ENCODE results near the gene STK11. TPM values are rescaled to one million over a fixed set of nuclear protein-coding genes. Genes with fewer than 3 reads are reported as not detected.
A peak's percentile ranks its signal among the peaks of the same experiment; 100 is the strongest.

STK11 gene
- total and polyA plus RNA-seq, 2 experiments from 2014 or later: 19.4 to 96.5 TPM

DNA sequence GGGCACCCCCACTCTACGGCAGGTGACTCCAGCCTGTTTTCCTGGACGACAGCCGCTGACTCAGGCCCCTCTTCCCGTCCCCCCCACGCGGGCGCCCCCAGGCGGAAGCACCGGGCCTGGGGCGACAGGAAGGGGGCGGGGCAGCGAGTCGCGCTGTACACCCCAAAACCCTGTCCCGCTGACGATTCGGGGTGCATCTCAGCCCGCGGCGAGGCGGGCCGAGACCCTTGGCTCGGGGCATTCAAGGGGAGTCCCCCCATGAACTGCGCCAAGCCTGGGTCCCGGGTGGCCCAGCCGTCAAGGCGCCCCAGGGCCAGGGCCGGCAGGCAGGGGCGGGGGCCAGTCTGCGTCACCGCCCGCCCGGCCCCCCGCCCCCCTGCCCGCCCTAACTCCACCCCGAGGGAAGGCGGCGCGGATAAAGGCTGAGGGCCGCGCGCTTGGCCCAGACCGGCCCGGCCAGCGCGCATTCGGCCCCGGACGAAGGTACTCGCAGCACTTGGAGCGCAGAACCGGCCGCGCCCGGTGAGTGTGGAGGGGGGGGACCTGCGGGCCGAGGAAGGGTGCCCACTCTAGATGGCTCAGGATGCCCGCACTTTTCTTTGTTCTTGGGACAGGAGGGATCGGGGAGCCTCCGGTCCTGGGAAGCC is 42.7 kb downstream of the STK11 start, which contains the start of gene MIDN (continued):
- TF ChIP-seq, protein P1, sequence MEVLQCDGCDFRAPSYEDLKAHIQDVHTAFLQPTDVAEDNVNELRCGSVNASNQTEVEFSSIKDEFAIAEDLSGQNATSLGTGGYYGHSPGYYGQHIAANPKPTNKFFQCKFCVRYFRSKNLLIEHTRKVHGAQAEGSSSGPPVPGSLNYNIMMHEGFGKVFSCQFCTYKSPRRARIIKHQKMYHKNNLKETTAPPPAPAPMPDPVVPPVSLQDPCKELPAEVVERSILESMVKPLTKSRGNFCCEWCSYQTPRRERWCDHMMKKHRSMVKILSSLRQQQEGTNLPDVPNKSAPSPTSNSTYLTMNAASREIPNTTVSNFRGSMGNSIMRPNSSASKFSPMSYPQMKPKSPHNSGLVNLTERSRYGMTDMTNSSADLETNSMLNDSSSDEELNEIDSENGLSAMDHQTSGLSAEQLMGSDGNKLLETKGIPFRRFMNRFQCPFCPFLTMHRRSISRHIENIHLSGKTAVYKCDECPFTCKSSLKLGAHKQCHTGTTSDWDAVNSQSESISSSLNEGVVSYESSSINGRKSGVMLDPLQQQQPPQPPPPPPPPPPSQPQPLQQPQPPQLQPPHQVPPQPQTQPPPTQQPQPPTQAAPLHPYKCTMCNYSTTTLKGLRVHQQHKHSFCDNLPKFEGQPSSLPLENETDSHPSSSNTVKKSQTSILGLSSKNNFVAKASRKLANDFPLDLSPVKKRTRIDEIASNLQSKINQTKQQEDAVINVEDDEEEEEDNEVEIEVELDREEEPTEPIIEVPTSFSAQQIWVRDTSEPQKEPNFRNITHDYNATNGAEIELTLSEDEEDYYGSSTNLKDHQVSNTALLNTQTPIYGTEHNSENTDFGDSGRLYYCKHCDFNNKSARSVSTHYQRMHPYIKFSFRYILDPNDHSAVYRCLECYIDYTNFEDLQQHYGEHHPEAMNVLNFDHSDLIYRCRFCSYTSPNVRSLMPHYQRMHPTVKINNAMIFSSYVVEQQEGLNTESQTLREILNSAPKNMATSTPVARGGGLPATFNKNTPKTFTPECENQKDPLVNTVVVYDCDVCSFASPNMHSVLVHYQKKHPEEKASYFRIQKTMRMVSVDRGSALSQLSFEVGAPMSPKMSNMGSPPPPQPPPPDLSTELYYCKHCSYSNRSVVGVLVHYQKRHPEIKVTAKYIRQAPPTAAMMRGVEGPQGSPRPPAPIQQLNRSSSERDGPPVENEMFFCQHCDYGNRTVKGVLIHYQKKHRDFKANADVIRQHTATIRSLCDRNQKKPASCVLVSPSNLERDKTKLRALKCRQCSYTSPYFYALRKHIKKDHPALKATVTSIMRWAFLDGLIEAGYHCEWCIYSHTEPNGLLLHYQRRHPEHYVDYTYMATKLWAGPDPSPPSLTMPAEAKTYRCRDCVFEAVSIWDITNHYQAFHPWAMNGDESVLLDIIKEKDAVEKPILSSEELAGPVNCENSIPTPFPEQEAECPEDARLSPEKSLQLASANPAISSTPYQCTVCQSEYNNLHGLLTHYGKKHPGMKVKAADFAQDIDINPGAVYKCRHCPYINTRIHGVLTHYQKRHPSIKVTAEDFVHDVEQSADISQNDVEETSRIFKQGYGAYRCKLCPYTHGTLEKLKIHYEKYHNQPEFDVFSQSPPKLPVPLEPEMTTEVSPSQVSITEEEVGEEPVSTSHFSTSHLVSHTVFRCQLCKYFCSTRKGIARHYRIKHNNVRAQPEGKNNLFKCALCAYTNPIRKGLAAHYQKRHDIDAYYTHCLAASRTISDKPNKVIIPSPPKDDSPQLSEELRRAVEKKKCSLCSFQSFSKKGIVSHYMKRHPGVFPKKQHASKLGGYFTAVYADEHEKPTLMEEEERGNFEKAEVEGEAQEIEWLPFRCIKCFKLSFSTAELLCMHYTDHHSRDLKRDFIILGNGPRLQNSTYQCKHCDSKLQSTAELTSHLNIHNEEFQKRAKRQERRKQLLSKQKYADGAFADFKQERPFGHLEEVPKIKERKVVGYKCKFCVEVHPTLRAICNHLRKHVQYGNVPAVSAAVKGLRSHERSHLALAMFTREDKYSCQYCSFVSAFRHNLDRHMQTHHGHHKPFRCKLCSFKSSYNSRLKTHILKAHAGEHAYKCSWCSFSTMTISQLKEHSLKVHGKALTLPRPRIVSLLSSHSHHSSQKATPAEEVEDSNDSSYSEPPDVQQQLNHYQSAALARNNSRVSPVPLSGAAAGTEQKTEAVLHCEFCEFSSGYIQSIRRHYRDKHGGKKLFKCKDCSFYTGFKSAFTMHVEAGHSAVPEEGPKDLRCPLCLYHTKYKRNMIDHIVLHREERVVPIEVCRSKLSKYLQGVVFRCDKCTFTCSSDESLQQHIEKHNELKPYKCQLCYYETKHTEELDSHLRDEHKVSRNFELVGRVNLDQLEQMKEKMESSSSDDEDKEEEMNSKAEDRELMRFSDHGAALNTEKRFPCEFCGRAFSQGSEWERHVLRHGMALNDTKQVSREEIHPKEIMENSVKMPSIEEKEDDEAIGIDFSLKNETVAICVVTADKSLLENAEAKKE (CRISPR knock-in tag; IDR thresholded peaks at IDR 0.05): no peak

DNA sequence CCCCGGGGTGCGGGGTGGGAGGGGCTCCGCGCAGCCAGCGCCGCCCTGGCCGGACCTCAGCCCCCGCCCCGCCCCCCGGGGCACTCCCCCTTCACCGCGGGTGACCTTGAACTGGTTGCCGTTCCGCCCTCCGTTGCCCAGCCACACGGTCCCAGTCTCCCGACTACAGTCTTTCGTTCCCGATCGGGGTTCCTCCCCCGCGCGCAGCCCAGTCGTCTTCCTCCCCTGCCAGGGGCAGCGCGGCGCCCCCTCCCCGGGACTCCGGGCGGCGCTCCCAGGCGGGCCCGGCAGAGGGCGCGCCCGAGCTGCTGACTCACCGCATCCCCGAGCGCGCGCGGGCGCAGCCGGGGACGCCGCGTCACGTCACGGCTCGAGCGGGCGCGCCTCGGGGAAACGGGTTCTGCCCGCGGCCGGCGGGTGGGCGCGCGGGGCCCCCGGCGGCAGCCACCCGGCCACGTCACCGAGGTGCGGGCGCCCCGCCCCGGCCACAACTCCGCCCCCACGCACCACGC is 43.3 kb downstream of the STK11 start:
- H3K27ac ChIP-seq (ENCODE audit: low read depth): peak overlapping the region; percentile 94
- DNase-seq (ENCODE audit: low spot score) (peak; percentile 90), ATAC-seq (peak; percentile 5)
- peaks cover 10% of the 10 kb centered on the region for H3F3A ChIP-seq (replicated peaks; ENCODE audit: low read depth)
- TF ChIP-seq, protein P2, sequence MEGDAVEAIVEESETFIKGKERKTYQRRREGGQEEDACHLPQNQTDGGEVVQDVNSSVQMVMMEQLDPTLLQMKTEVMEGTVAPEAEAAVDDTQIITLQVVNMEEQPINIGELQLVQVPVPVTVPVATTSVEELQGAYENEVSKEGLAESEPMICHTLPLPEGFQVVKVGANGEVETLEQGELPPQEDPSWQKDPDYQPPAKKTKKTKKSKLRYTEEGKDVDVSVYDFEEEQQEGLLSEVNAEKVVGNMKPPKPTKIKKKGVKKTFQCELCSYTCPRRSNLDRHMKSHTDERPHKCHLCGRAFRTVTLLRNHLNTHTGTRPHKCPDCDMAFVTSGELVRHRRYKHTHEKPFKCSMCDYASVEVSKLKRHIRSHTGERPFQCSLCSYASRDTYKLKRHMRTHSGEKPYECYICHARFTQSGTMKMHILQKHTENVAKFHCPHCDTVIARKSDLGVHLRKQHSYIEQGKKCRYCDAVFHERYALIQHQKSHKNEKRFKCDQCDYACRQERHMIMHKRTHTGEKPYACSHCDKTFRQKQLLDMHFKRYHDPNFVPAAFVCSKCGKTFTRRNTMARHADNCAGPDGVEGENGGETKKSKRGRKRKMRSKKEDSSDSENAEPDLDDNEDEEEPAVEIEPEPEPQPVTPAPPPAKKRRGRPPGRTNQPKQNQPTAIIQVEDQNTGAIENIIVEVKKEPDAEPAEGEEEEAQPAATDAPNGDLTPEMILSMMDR (conservative IDR thresholded peaks at IDR 0.05; ENCODE audit: low read depth in 2 of 2): peak; percentile 59 to 62
- TF ChIP-seq CREB1 (CRISPR knock-in tag; IDR thresholded peaks at IDR 0.05; ENCODE audit: low read depth) (peak; percentile 66), EZH2 (IDR thresholded peaks at IDR 0.05; ENCODE audit: low read depth, unreplicated experiment) (no peak)
- H3K9me2 ChIP-seq (ENCODE audit: insufficient read depth): no peaks in the 10 kb centered on the region
- H3K36me3 Mint-ChIP-seq (ENCODE audit: low read depth): peaks cover 29% of the 10 kb centered on the region; the same call in 2 of the 3 replicates
- peak overlapping the region; percentile 96 for H3K27ac Mint-ChIP-seq
- peak overlapping the region; percentile 78 for H3K4me2 ChIP-seq
- H2AFZ ChIP-seq: no peak overlapping the region
- no peaks in the 10 kb centered on the region for H3K36me3 ChIP-seq (ENCODE audit: insufficient read depth)
- peaks cover 11% of the 10 kb centered on the region for H4K20me1 ChIP-seq (replicated peaks; ENCODE audit: insufficient read depth)
- H3K9me3 Mint-ChIP-seq: no peaks in the 10 kb centered on the region; the same call in 2 of the 3 replicates
- H3K27me3 Mint-ChIP-seq (ENCODE audit: insufficient read depth, low read depth, poor library complexity): peaks cover 16% of the 10 kb centered on the region
- peaks cover 31% of the 10 kb centered on the region for H3K79me2 ChIP-seq (replicated peaks; ENCODE audit: insufficient read depth)
- peaks cover 3% of the 10 kb centered on the region; the same call in 1 of the 2 replicates for H3K4me1 ChIP-seq (ENCODE audit: insufficient read depth)
- H3K4me1 Mint-ChIP-seq: peaks cover 8% of the 10 kb centered on the region
- peak overlapping the region; percentile 84 for H3K4me3 ChIP-seq
- no peaks in the 10 kb centered on the region for H3K27me3 ChIP-seq (ENCODE audit: insufficient read depth)
- H3K4me3 Mint-ChIP-seq: peak overlapping the region; percentile 78

Data from GM23338 (cell line).